ENCODE results near the gene MCM5. TPM values are rescaled to one million over a fixed set of nuclear protein-coding genes. Genes with fewer than 3 reads are reported as not detected.

Gene MCM5
- total RNA-seq, 1 donor from 2014 or later = 25.7 TPM

- Histone ChIP-seq H3K27ac (no peak overlapping the region), H3K4me3 (no peak overlapping the region), H3K4me1 (peaks cover 15% of the 10 kb centered on the region), H3K27me3 (ENCODE audit: low read depth) (no peaks in the 10 kb centered on the region), H3K36me3 (peaks cover 8% of the 10 kb centered on the region), H3K9me3 (peaks cover 15% of the 10 kb centered on the region)
- DNase-seq (peak; percentile 87), ATAC-seq (peak; percentile 97 to 98)
- intact Hi-C loops (cut with DNase I) = loop anchor here (10.0 kb wide), 1 partner anchor 154 kb away; no protein-coding TSS in a partner anchor
- peak; percentile 95 for TF ChIP-seq CTCF (IDR thresholded peaks at IDR 0.05)
These were observed 31.0 kb downstream of the MCM5 start for GRCh38 chr22:35430897-35431322.

DNA sequence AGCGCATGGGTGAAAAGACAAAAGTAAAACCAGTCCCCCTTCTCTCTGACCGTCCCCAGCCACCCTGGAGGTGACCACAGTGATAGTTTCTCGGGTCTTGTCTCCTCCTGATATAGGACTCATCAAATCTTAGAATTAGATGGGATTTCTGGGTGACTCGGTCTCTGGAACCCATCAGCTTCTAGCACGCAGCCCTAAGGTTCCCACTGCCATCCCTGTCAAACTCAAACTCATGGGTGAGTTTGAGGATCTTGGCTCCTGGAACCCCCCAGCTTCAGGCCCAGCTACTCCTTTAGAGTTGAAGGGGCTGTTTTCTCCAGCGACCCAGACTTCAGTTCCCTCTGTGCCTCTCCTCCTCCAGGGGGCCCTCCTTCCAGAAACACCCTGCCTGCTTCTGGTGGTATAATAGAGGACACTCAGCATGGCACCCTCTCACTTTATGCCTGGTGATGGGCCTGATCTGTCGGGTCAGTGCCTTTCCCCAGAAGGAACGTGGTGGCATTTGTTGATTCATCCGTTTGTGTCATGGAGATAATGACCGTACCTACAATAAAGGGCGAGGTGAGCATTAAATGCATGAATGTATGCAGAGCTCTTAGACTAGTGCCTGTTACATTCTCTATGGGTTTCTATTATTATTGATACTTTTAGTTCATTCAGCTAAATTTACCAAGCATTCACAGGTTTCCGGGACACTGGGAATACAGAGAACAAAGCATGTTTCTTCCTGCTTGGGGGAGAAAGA, 31.7 kb downstream of the MCM5 start:
- H3K27ac ChIP-seq = no peak overlapping the region
- H3K9me3 ChIP-seq = peaks cover 15% of the 10 kb centered on the region
- peaks cover 15% of the 10 kb centered on the region for H3K4me1 ChIP-seq
- H3K27me3 ChIP-seq (ENCODE audit: low read depth) = no peaks in the 10 kb centered on the region
- intact Hi-C loops (cut with DNase I) = loop anchor here (10.0 kb wide), 1 partner anchor 153 kb away; no protein-coding TSS in a partner anchor
- no peak for TF ChIP-seq CTCF (IDR thresholded peaks at IDR 0.05)
- no peak for ATAC-seq
- DNase-seq = no peak
- H3K4me3 ChIP-seq = no peak overlapping the region
- H3K36me3 ChIP-seq = peaks cover 5% of the 10 kb centered on the region

- DNase-seq = no peak
These were observed 32.4 kb downstream of the MCM5 start for GRCh38 chr22:35432228-35432905.

DNA sequence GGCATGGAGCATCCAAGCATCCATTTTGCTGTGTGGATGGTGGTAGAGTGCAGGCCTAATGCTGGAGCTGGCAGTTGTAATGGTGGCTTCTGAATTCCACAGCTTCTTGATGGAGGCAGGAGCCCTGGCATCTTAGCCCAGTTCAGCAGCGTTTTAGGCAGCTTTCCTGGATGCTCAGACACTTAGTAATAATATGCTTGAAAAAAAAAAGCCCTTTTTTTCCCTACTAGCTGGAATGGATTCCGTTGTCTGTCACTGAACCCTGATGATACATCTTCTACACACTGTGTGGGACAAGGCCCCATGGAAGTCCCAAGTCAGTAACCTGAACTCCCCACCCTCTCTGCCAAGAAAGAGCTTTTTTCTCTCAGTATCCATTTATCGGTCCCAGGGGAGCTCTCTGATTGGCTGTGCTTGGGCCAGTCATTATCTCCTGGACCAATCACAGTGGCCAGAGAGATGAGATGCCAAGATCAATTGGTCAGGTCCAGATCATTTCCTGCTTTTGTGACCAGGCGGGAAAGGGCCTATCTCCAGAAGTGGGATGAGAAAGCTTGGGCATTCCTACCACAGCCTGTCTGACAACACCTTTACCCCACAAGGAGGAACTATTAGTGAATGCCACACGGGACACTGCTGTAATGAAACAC, 34.2 kb downstream of the MCM5 start:
- no peak for DNase-seq
- H3K4me1 ChIP-seq = peaks cover 15% of the 10 kb centered on the region
- H3K4me3 ChIP-seq = no peak overlapping the region
- peaks cover 15% of the 10 kb centered on the region for H3K9me3 ChIP-seq
- intact Hi-C loops (cut with DNase I) = loop anchor here (10.0 kb wide), 1 partner anchor 151 kb away; no protein-coding TSS in a partner anchor
- no peak for ATAC-seq
- no peaks in the 10 kb centered on the region for H3K36me3 ChIP-seq
- H3K27me3 ChIP-seq (ENCODE audit: low read depth) = no peaks in the 10 kb centered on the region
- no peak overlapping the region for H3K27ac ChIP-seq
- TF ChIP-seq CTCF (IDR thresholded peaks at IDR 0.05) = no peak

More at GRCh38 chr22:35432228-35432905, 32.4 kb downstream of the MCM5 start:
- Histone ChIP-seq H3K4me1 (peaks cover 15% of the 10 kb centered on the region), H3K4me3 (no peak overlapping the region), H3K27ac (no peak overlapping the region), H3K27me3 (ENCODE audit: low read depth) (no peaks in the 10 kb centered on the region), H3K9me3 (peaks cover 15% of the 10 kb centered on the region), H3K36me3 (no peaks in the 10 kb centered on the region)
- intact Hi-C loops (cut with DNase I) = loop anchor here (10.0 kb wide), 1 partner anchor 152 kb away; no protein-coding TSS in a partner anchor
- no peak for TF ChIP-seq CTCF (IDR thresholded peaks at IDR 0.05)
- ATAC-seq = no peak

DNA sequence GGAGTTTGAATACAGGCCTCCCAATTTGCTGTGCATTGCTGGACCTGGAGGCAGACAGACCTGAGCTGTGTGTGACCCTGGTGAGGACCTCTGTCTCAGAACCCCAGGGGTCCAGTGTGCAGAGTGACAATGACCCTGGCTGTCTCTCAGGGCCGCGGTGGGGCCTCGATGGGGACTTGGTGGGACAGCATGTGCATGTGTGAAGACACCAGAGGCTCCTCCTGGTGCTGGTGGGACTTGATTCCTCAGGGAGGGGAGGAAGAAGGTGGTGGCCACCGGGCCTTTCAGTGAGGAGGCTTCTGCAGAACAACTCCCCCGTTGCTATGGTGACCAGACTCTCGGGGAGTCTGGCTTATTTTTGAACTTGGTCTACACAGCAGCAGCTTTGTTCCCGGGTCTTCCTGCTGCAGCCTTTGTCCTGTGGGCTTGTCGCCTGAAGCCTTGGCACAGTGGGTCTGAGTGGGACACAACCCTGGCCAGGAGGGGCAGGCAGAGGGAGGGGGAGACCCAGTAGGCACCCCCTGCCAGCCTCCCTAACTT, 35.3 kb downstream of the MCM5 start:
- DNase-seq = no peak
- no peak for TF ChIP-seq CTCF (IDR thresholded peaks at IDR 0.05)
- Histone ChIP-seq H3K9me3 (peaks cover 15% of the 10 kb centered on the region), H3K27me3 (ENCODE audit: low read depth) (no peaks in the 10 kb centered on the region), H3K27ac (no peak overlapping the region), H3K4me1 (peaks cover 14% of the 10 kb centered on the region), H3K36me3 (no peaks in the 10 kb centered on the region), H3K4me3 (no peak overlapping the region)
- intact Hi-C loops (cut with DNase I) = loop anchor here (10.0 kb wide), 1 partner anchor 150 kb away; no protein-coding TSS in a partner anchor
- no peak for ATAC-seq

Measured in lower lobe of right lung (tissue), 2 donors.